Astrocyte (in vitro differentiated cells and primary cell): ENCODE data around the gene CD151. TPM values are rescaled to one million over a fixed set of nuclear protein-coding genes. Genes with fewer than 3 reads are reported as not detected.

Source experiments
- DNase-seq: peaks from one replicate; pipeline ENCODE4 v3.0.0-alpha.2; 2010; ENCODE audit warnings: low read depth
- FAIRE-seq: peaks from 2 replicates; lab custom pipeline; 2011; peaks lifted over from hg19 to GRCh38; lab: Jason Lieb, UNC
- H2AFZ ChIP-seq: 2 replicates; pipeline ENCODE4 v1.6.0; 2012; ENCODE audit warnings: low read depth, low read length, inconsistent platforms
- H3K27ac ChIP-seq: 2 replicates; pipeline ENCODE4 v1.5.1; 2011; ENCODE audit warnings: low read depth, low read length, inconsistent platforms
- H3K27me3 ChIP-seq: 2 replicates; pipeline ENCODE4 v1.6.0; 2011; ENCODE audit warnings: low read length, inconsistent platforms; ENCODE audit not compliant: insufficient read depth
- H3K36me3 ChIP-seq: 2 replicates; pipeline ENCODE4 v1.5.1; 2011; ENCODE audit warnings: low read length, inconsistent platforms; ENCODE audit not compliant: insufficient read depth
- H3K4me1 ChIP-seq: 2 replicates; pipeline ENCODE4 v1.5.1; 2011; ENCODE audit warnings: low read length, inconsistent platforms; ENCODE audit not compliant: insufficient read depth
- H3K4me2 ChIP-seq: 2 replicates; pipeline ENCODE4 v1.6.0; 2012; ENCODE audit warnings: low read length, inconsistent platforms
- H3K4me3 ChIP-seq: 2 replicates; pipeline ENCODE4 v1.5.1; 2011; ENCODE audit warnings: low read depth, mild to moderate bottlenecking, low read length, inconsistent platforms; ENCODE audit not compliant: insufficient read depth
- H3K79me2 ChIP-seq: 2 replicates; pipeline ENCODE4 v1.6.0; 2012; ENCODE audit warnings: mild to moderate bottlenecking, low read length, inconsistent platforms; ENCODE audit not compliant: insufficient read depth
- H3K9ac ChIP-seq: 2 replicates; pipeline ENCODE4 v1.6.0; 2012; ENCODE audit warnings: mild to moderate bottlenecking, low read length, inconsistent platforms
- H3K9me3 ChIP-seq: 2 replicates; pipeline ENCODE4 v1.5.1; 2012; ENCODE audit warnings: low read depth, mild to moderate bottlenecking, low read length, inconsistent platforms; ENCODE audit not compliant: insufficient read depth
- H4K20me1 ChIP-seq: 2 replicates; pipeline ENCODE4 v1.6.0; 2012; ENCODE audit warnings: low read length, inconsistent platforms; ENCODE audit not compliant: insufficient read depth
- H3K27ac Mint-ChIP-seq: one replicate; pipeline ENCODE4 v1.8.0; 2021; ENCODE audit warnings: mild to moderate bottlenecking, mixed read lengths; ENCODE audit not compliant: unreplicated experiment
- H3K27me3 Mint-ChIP-seq: one replicate; pipeline ENCODE4 v1.8.0; 2021; ENCODE audit warnings: low read depth, mixed read lengths; ENCODE audit not compliant: unreplicated experiment
- H3K36me3 Mint-ChIP-seq: one replicate; pipeline ENCODE4 v1.8.0; 2021; ENCODE audit warnings: low read depth, mixed read lengths; ENCODE audit not compliant: unreplicated experiment
- H3K4me1 Mint-ChIP-seq: one replicate; pipeline ENCODE4 v1.8.0; 2021; ENCODE audit warnings: low read depth, mixed read lengths; ENCODE audit not compliant: unreplicated experiment
- H3K4me3 Mint-ChIP-seq: one replicate; pipeline ENCODE4 v1.8.0; 2021; ENCODE audit warnings: mild to moderate bottlenecking, moderate library complexity, mixed read lengths; ENCODE audit not compliant: unreplicated experiment
- H3K9me3 Mint-ChIP-seq: one replicate; pipeline ENCODE4 v1.8.0; 2021; ENCODE audit warnings: mild to moderate bottlenecking, mixed read lengths; ENCODE audit not compliant: unreplicated experiment
- CTCF ChIP-seq: IDR thresholded peaks from 2 replicates; pipeline ENCODE4 v1.5.1; 2011; ENCODE audit warnings: low read depth, mild to moderate bottlenecking, inconsistent platforms, low read length, moderate library complexity; ENCODE audit not compliant: insufficient read depth
- EZH2 ChIP-seq: IDR thresholded peaks from 2 replicates; pipeline ENCODE4 v1.6.1; 2012; ENCODE audit warnings: mild to moderate bottlenecking, low read length, inconsistent platforms; ENCODE audit not compliant: insufficient read depth
- total RNA-seq: library from RNA; stranded (reverse); gene quantifications from 2 replicates; pipeline ENCODE4 v1.2.1, GENCODE V29; 2021

Gene CD151
- total RNA-seq, 1 donor from 2014 or later, result 421 TPM

GRCh38 chr11:820655-821511, 11.9 kb upstream of the CD151 start:
- H3K36me3 Mint-ChIP-seq, result peaks cover 4% of the 10 kb centered on the region
- no peak for FAIRE-seq
- H3K27ac ChIP-seq, result peak overlapping the region; percentile 12

GRCh38 chr11:821512-822371, 11.0 kb upstream of the CD151 start:
- H3K36me3 ChIP-seq, result no peaks in the 10 kb centered on the region
- Mint-ChIP-seq H3K36me3 (peaks cover 2% of the 10 kb centered on the region), H3K27ac (no peak overlapping the region), H3K9me3 (no peaks in the 10 kb centered on the region), H3K4me1 (peaks cover 5% of the 10 kb centered on the region), H3K27me3 (peaks cover 6% of the 10 kb centered on the region), H3K4me3 (peak overlapping the region; percentile 14)
- no peak for TF ChIP-seq CTCF
- TF ChIP-seq EZH2, result no peak
- no peaks in the 10 kb centered on the region for H3K27me3 ChIP-seq
- peak overlapping the region; percentile 89 for H3K9ac ChIP-seq
- peak overlapping the region; percentile 98 for H3K4me2 ChIP-seq
- H4K20me1 ChIP-seq, result peaks cover 43% of the 10 kb centered on the region
- DNase-seq (no peak), FAIRE-seq (no peak)
- H3K79me2 ChIP-seq, result peaks cover 27% of the 10 kb centered on the region
- H3K27ac ChIP-seq, result no peak overlapping the region
- H2AFZ ChIP-seq, result no peak overlapping the region
- H3K4me3 ChIP-seq, result no peak overlapping the region
- peaks cover 24% of the 10 kb centered on the region for H3K4me1 ChIP-seq
- no peaks in the 10 kb centered on the region for H3K9me3 ChIP-seq

More at GRCh38 chr11:820655-821511, 11.9 kb upstream of the CD151 start:
- Histone ChIP-seq H3K4me1 (peaks cover 24% of the 10 kb centered on the region), H3K9me3 (no peaks in the 10 kb centered on the region), H3K9ac (peak overlapping the region; percentile 89), H4K20me1 (peaks cover 43% of the 10 kb centered on the region), H3K36me3 (no peaks in the 10 kb centered on the region), H3K4me3 (peak overlapping the region; percentile 76), H2AFZ (no peak overlapping the region), H3K79me2 (peaks cover 27% of the 10 kb centered on the region), H3K27me3 (no peaks in the 10 kb centered on the region), H3K4me2 (peak overlapping the region; percentile 98)
- Mint-ChIP-seq H3K27me3 (peaks cover 2% of the 10 kb centered on the region), H3K4me1 (peaks cover 5% of the 10 kb centered on the region), H3K9me3 (no peaks in the 10 kb centered on the region), H3K4me3 (peak overlapping the region; percentile 87), H3K27ac (no peak overlapping the region)
- TF ChIP-seq CTCF, result no peak
- TF ChIP-seq EZH2, result no peak
- DNase-seq, result peak; percentile 29
